Ishikawa (cell line): ENCODE data around the gene SLC25A15.

ENCODE experiments used
- CEBPB ChIP-seq: IDR thresholded peaks from 2 replicates; pipeline ENCODE4 v1.6.1; 2012
- CREB1 ChIP-seq: IDR thresholded peaks from 2 replicates; pipeline ENCODE4 v1.6.1; 2012; ENCODE audit warnings: low read depth
- EP300 ChIP-seq: IDR thresholded peaks from 2 replicates; pipeline ENCODE4 v1.6.1; 2012; ENCODE audit warnings: borderline replicate concordance
- FOXM1 ChIP-seq: IDR thresholded peaks from 2 replicates; pipeline ENCODE4 v1.6.1; 2012; ENCODE audit warnings: low read depth, borderline replicate concordance
- MAX ChIP-seq: IDR thresholded peaks from 2 replicates; pipeline ENCODE4 v1.6.1; 2012
- NFIC ChIP-seq: IDR thresholded peaks from 2 replicates; pipeline ENCODE4 v1.6.1; 2012
- RAD21 ChIP-seq: IDR thresholded peaks from 2 replicates; pipeline ENCODE4 v1.6.1; 2012; ENCODE audit warnings: low read depth
- REST ChIP-seq: IDR thresholded peaks from 2 replicates; pipeline ENCODE4 v1.6.1; 2012; ENCODE audit warnings: low read depth, mild to moderate bottlenecking
- TAF1 ChIP-seq: IDR thresholded peaks from 2 replicates; pipeline ENCODE4 v1.6.1; 2012; ENCODE audit warnings: low read depth, mild to moderate bottlenecking
- TCF12 ChIP-seq: IDR thresholded peaks from 2 replicates; pipeline ENCODE4 v1.6.1; 2012; ENCODE audit warnings: low read depth
- TEAD4 ChIP-seq: IDR thresholded peaks from 2 replicates; pipeline ENCODE4 v1.6.1; 2012
- USF1 ChIP-seq: IDR thresholded peaks from 2 replicates; pipeline ENCODE4 v1.6.1; 2012
- YY1 ChIP-seq: IDR thresholded peaks from 2 replicates; pipeline ENCODE4 v1.6.1; 2012; ENCODE audit warnings: low read depth
- ZBTB7A ChIP-seq: IDR thresholded peaks from 2 replicates; pipeline ENCODE4 v1.6.1; 2012; ENCODE audit warnings: low read depth

- no peak for TF ChIP-seq CEBPB
- TF ChIP-seq TEAD4: no peak
- TF ChIP-seq USF1: no peak
- no peak for TF ChIP-seq TAF1
- TF ChIP-seq EP300: no peak
- TF ChIP-seq RAD21: peak; percentile 58
- TF ChIP-seq MAX: no peak
- no peak for TF ChIP-seq YY1
- TF ChIP-seq ZBTB7A: no peak
- no peak for TF ChIP-seq CREB1
- no peak for TF ChIP-seq REST
- no peak for TF ChIP-seq NFIC
- no peak for TF ChIP-seq TCF12
- TF ChIP-seq FOXM1: no peak
Observed at GRCh38 chr13:40777166-40777808, 12.1 kb upstream of the SLC25A15 start.
